NCI-H748 (cell line): ENCODE data around the gene DPEP1.
"Not testable (repeated sequence)": the region's sequence is repeated elsewhere in the genome, so short reads cannot be mapped to it uniquely, and the experiment has no call there.

Source experiments
- DNase-seq: peaks from one replicate; lab custom pipeline; 2025; ENCODE audit not compliant: unreplicated experiment; lab: John Stamatoyannopoulos, UW

The DPEP1 gene

DNA sequence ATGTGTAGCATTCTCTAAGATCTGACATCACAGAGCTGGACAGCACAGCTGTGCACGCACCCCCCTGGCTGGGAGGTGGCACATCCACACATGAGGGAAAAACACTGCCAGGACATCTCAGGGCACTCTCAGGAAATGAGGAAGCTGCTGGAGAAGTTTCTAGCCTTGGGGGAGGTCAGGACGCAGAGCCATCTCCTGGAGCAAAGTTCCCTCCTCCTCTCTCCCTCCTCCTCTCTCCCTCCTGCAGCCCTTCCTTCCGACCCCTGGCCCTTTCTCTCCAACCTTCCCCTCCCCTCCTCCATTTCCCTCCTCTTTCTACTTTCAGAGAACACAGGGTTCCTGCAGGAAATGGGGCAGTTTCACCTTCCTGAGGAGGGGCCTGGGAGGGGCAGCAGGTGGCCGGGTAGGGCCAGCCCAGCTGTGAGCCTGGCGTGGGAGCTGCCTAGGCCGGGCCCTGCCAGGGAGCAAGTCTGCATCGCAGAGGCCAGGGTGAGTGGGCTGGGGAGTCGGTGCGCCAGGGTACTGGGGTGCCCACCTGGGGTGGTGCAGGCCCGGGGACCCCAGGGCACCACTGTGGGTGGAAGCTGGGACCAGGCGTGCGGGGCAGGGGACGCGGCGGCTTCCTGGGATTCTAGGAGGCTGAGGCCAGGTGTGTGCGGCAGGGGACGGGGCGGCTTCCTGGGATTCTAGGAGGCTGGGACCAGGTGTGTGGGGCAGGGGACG is at the start of gene DPEP1:
TSS of gene DPEP1 (plus strand) at position 412 of the 723 bp plus-strand sequence. CDS start 16,769 bp downstream, outside the sequence.
- DNase-seq: no peak

DNA sequence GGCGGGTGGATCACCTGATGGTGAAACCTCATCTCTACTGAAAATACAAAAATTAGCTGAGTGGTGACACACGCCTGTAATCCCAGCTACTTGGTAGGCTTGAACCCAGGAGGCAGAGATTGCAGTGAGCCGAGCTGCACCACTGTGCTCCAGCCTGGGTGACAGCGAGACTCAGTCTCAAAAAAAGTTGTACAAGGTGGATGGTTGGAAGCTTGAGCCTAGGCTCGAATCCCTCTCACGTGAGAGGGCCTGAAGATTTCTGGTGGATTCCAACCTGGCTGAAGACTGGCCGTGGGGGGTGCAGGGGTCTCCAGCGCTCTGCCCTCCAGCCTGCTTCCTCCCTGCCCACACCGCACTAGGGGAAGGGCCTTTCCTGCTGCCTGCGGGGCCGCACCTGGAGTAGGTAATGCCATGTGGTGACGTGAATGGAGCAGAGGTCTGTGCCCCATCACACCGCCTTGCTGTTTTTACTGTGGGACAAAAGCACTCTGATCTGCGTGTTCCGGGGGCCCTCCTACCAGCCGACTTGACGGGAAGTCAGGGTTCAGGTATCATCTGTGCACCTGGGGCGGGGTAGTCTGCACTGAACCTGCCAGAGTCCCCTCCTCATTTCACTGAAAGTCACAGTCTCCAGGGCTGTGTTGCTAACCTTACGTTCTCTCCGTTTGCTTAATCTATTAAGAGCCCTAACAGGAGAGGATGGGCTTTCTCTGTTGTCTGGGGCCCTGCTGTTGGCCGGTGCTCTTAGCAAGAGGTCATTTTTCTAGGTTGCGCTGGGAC is 48.8 kb upstream of the DPEP1 start:
- DNase-seq: no peak

DNA sequence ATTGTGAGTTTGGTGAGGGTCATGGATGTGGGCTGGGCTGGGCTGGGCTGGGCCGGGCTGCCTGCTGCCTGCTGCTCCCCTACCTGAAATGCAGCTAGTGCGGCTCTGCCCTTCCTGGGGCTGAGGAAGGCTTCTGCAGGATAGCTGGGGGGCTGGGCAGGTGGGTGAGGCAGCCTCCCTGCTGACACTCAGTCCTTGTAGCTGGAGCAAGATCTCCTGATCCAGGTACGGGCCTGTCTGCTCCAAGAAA is 48.3 kb upstream of the DPEP1 start:
- DNase-seq: no peak

- DNase-seq: peak; percentile 14
Measured at GRCh38 chr16:89565506-89566372, 47.7 kb upstream of the DPEP1 start.

GRCh38 chr16:89567656-89568594 is 45.5 kb upstream of the DPEP1 start:
- DNase-seq: no peak

DNA sequence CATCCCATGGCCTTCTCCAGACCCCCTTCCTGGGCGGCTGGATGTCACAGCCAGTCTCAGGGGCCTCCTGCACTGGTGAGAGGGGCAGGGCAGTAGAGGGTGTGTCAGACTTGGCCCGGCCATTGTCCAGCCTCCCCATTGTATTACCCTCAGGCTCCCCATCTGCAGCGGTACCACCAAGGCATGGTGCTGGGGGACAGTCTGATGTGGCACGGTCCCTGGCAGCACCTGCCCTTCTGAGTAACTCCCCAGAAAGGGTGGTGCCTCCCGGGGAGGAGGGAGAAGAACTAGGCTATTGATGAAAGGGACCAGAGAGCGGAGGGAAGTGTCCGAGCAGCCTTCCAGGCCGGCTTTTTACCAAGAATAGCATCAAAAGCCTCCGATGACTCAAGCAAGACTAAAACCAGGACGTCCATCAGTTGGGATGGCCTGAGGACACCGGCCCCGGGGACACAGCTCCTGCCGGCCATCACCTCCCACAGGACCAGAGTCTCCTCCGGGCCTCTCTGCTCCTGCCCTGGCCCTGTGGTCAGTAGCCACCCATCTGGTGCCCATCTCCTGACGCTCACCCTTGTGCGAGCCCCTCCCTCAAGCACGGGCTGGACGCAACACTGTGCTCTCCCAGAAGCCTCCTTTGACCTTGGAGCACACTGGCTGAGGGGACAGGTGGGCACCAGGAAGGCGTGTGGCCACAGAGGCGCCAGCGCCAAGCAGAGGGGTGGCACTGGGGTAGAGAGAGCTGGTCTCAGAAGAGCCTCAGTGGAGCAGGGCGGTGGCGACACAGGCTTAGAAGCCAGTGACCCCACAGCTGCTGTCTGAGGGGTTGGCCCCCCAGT is 43.7 kb upstream of the DPEP1 start:
- DNase-seq: no peak

- DNase-seq: no peak
Measured at GRCh38 chr16:89570342-89570923, 43.0 kb upstream of the DPEP1 start.

DNA sequence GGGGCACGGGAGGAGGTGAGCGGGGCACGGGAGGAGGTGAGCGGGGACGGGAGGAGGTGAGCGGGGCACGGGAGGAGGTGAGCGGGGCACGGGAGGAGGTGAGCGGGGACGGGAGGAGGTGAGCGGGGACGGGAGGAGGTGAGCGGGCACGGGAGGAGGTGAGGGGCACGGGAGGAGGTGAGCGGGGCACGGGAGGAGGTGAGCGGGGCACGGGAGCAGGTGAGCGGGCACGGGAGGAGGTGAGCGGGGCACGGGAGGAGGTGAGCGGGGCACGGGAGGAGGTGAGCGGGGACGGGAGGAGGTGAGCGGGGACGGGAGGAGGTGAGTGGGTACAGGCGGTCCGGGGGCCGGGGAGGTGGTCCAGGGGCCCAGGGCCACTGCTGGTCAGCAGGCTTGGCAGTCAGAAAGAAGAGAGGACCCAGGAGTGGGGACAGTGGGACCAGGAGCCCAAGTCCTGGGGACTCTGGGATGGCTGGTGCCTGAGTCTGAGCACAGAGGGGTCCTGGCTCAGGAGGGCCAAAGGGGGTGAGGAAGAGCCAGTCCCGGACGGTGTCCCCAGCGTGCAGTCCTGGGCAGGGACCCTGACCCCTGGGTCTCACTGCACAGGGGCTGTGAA is 42.4 kb upstream of the DPEP1 start:
- DNase-seq: not testable (repeated sequence)

- no peak for DNase-seq
Measured at GRCh38 chr16:89571636-89572035, 41.8 kb upstream of the DPEP1 start.

GRCh38 chr16:89572073-89572484 is 41.4 kb upstream of the DPEP1 start:
- DNase-seq: no peak

- no peak for DNase-seq
Measured at GRCh38 chr16:89572485-89573205, 40.8 kb upstream of the DPEP1 start.

- DNase-seq: no peak
Measured at GRCh38 chr16:89573826-89574680, 39.4 kb upstream of the DPEP1 start.

DNA sequence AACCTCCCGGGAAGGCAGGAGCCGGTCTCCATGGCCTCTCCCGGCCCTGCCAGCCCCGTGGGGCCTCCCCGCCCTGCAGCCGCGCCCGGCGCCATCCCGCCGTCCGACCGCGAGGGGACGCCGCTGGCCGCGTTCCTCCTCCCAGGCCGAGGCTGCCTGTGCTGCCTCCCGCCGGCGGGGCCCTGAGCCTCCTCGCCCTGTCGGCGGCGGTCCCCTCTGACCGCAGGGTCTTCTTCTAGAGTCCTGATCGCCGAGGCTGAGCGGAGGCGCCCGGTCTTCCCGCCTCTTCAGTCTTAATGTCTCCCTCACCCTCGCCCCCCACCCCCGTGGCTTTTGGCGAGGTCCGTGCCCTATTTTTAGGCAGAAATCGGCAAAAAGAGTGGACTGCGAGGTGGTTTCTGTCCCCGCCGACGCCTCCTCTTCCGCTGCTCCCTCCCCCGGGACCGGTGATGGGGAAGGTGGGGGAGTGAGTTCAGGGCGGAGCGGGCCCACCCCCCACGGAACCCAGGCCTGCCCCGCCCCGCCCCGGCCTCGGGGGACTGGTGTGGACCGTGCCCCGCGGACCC is 38.7 kb upstream of the DPEP1 start:
- peak; percentile 76 for DNase-seq

- peak; percentile 55 for DNase-seq
Measured at GRCh38 chr16:89575247-89576152, 37.9 kb upstream of the DPEP1 start, which contains the start of gene CPNE7. TSS of gene CPNE7 (plus strand) at chr16:89575758. CDS start at chr16:89575898, 140 bp downstream.

- DNase-seq: no peak
Measured at GRCh38 chr16:89576153-89577054, 37.0 kb upstream of the DPEP1 start.
